Measurements from ENCODE around the gene COL4A3. TPM values are rescaled to one million over a fixed set of nuclear protein-coding genes. Genes with fewer than 3 reads are reported as not detected.

COL4A3 gene
- total RNA-seq, 1 donor, result not detected

GRCh38 chr2:227313310-227313709, 148.9 kb downstream of the COL4A3 start:
- Histone ChIP-seq H3K4me3 (ENCODE audit: insufficient read depth, low read length) (no peak overlapping the region), H3K36me3 (ENCODE audit: insufficient read depth, low read length) (no peaks in the 10 kb centered on the region), H3K27ac (ENCODE audit: low read depth, low read length) (no peak overlapping the region), H3K4me1 (ENCODE audit: insufficient read depth, low read length) (no peaks in the 10 kb centered on the region), H3K4me2 (ENCODE audit: insufficient read depth, low read length) (no peak overlapping the region), H3K27me3 (ENCODE audit: insufficient read depth, low read length) (no peaks in the 10 kb centered on the region), H3K79me2 (ENCODE audit: insufficient read depth, low read length) (no peaks in the 10 kb centered on the region), H3K9me3 (ENCODE audit: low read depth, low read length) (no peaks in the 10 kb centered on the region), H2AFZ (ENCODE audit: low read length) (no peak overlapping the region), H4K20me1 (ENCODE audit: insufficient read depth, low read length) (no peaks in the 10 kb centered on the region)
- TF ChIP-seq CTCF (IDR thresholded peaks at IDR 0.05; ENCODE audit: extremely low read depth, low read depth, low read length), result no peak
- no peak for DNase-seq (ENCODE audit: insufficient read length, low spot score, missing footprints)

GRCh38 chr2:227317834-227318233, 153.4 kb downstream of the COL4A3 start:
- H3K4me3 ChIP-seq (ENCODE audit: insufficient read depth, low read length), result no peak overlapping the region
- H4K20me1 ChIP-seq (ENCODE audit: insufficient read depth, low read length), result no peaks in the 10 kb centered on the region
- no peaks in the 10 kb centered on the region for H3K79me2 ChIP-seq (ENCODE audit: insufficient read depth, low read length)
- no peak for TF ChIP-seq CTCF (IDR thresholded peaks at IDR 0.05; ENCODE audit: extremely low read depth, low read depth, low read length)
- no peak overlapping the region for H3K27ac ChIP-seq (ENCODE audit: low read depth, low read length)
- DNase-seq (ENCODE audit: insufficient read length, low spot score, missing footprints), result no peak
- H3K4me2 ChIP-seq (ENCODE audit: insufficient read depth, low read length), result no peak overlapping the region
- no peaks in the 10 kb centered on the region for H3K36me3 ChIP-seq (ENCODE audit: insufficient read depth, low read length)
- no peak overlapping the region for H2AFZ ChIP-seq (ENCODE audit: low read length)
- no peaks in the 10 kb centered on the region for H3K27me3 ChIP-seq (ENCODE audit: insufficient read depth, low read length)
- H3K9me3 ChIP-seq (ENCODE audit: low read depth, low read length), result no peaks in the 10 kb centered on the region
- H3K4me1 ChIP-seq (ENCODE audit: insufficient read depth, low read length), result no peaks in the 10 kb centered on the region

GRCh38 chr2:227320305-227321094, 156.1 kb downstream of the COL4A3 start:
- Histone ChIP-seq H3K9me3 (ENCODE audit: low read depth, low read length) (no peaks in the 10 kb centered on the region), H3K4me3 (ENCODE audit: insufficient read depth, low read length) (no peak overlapping the region), H3K27me3 (ENCODE audit: insufficient read depth, low read length) (no peaks in the 10 kb centered on the region), H3K4me2 (ENCODE audit: insufficient read depth, low read length) (no peak overlapping the region), H2AFZ (ENCODE audit: low read length) (no peak overlapping the region), H3K36me3 (ENCODE audit: insufficient read depth, low read length) (no peaks in the 10 kb centered on the region), H3K27ac (ENCODE audit: low read depth, low read length) (no peak overlapping the region), H3K4me1 (ENCODE audit: insufficient read depth, low read length) (peaks cover 7% of the 10 kb centered on the region), H3K79me2 (ENCODE audit: insufficient read depth, low read length) (peaks cover 8% of the 10 kb centered on the region), H4K20me1 (ENCODE audit: insufficient read depth, low read length) (no peaks in the 10 kb centered on the region)
- TF ChIP-seq CTCF (IDR thresholded peaks at IDR 0.05; ENCODE audit: extremely low read depth, low read depth, low read length), result no peak
- no peak for DNase-seq (ENCODE audit: insufficient read length, low spot score, missing footprints)

GRCh38 chr2:227322530-227323205, 158.2 kb downstream of the COL4A3 start:
- no peak overlapping the region for H3K4me3 ChIP-seq (ENCODE audit: insufficient read depth, low read length)
- no peak overlapping the region for H3K4me2 ChIP-seq (ENCODE audit: insufficient read depth, low read length)
- H2AFZ ChIP-seq (ENCODE audit: low read length), result no peak overlapping the region
- H4K20me1 ChIP-seq (ENCODE audit: insufficient read depth, low read length), result peaks cover 2% of the 10 kb centered on the region
- H3K27me3 ChIP-seq (ENCODE audit: insufficient read depth, low read length), result no peaks in the 10 kb centered on the region
- no peak overlapping the region for H3K27ac ChIP-seq (ENCODE audit: low read depth, low read length)
- peaks cover 30% of the 10 kb centered on the region for H3K79me2 ChIP-seq (ENCODE audit: insufficient read depth, low read length)
- no peak for DNase-seq (ENCODE audit: insufficient read length, low spot score, missing footprints)
- no peaks in the 10 kb centered on the region for H3K9me3 ChIP-seq (ENCODE audit: low read depth, low read length)
- peaks cover 19% of the 10 kb centered on the region for H3K4me1 ChIP-seq (ENCODE audit: insufficient read depth, low read length)
- TF ChIP-seq CTCF (IDR thresholded peaks at IDR 0.05; ENCODE audit: extremely low read depth, low read depth, low read length), result no peak
- H3K36me3 ChIP-seq (ENCODE audit: insufficient read depth, low read length), result no peaks in the 10 kb centered on the region

Measured in osteoblast (primary cell).